Ecto neural progenitor cell (in vitro differentiated cells): ENCODE results near the gene RNF25.

Experiments
- DNase-seq: peaks from one replicate; pipeline ENCODE4 v3.0.0-alpha.2; 2018; ENCODE audit warnings: low spot score

RNF25 gene

GRCh38 chr2:218680061-218680460 is 8.3 kb upstream of the RNF25 start:
- DNase-seq, result no peak

- DNase-seq, result no peak
Measured at GRCh38 chr2:218679119-218679518, 7.3 kb upstream of the RNF25 start.

GRCh38 chr2:218671097-218671653 is 627 bp downstream of the RNF25 start:
- no peak for DNase-seq

GRCh38 chr2:218664653-218665052 is 7.1 kb downstream of the RNF25 start:
- no peak for DNase-seq

- DNase-seq, result no peak
Measured at GRCh38 chr2:218663901-218664300, 7.9 kb downstream of the RNF25 start.

GRCh38 chr2:218662827-218663226 is 9.0 kb downstream of the RNF25 start:
- no peak for DNase-seq

GRCh38 chr2:218662377-218662776 is 9.4 kb downstream of the RNF25 start:
- no peak for DNase-seq

GRCh38 chr2:218659988-218660358 is 11.8 kb downstream of the RNF25 start:
- no peak for DNase-seq

GRCh38 chr2:218659258-218659987 is 12.4 kb downstream of the RNF25 start, which contains the start of the genes BCS1L and ZNF142:
BCS1L (plus strand) TSS chr2:218659683; CDS start chr2:218660988, 1,305 bp downstream.
ZNF142 (minus strand) TSS chr2:218659623; CDS start chr2:218656429, 3,194 bp downstream.
- peak; percentile 93 for DNase-seq

- peak; percentile 64 for DNase-seq
Measured at GRCh38 chr2:218658671-218659257, 13.0 kb downstream of the RNF25 start.

GRCh38 chr2:218655751-218656150 is 16.1 kb downstream of the RNF25 start:
- DNase-seq, result no peak

GRCh38 chr2:218648787-218649100 is 23.1 kb downstream of the RNF25 start:
- DNase-seq, result no peak

- DNase-seq, result peak; percentile 55
Measured at GRCh38 chr2:218648088-218648786, 23.6 kb downstream of the RNF25 start.

- no peak for DNase-seq
Measured at GRCh38 chr2:218645126-218645525, 26.7 kb downstream of the RNF25 start.

GRCh38 chr2:218644721-218645120 is 27.1 kb downstream of the RNF25 start:
- no peak for DNase-seq

- DNase-seq, result no peak
Measured at GRCh38 chr2:218643751-218644310, 28.0 kb downstream of the RNF25 start.

- DNase-seq, result no peak
Measured at GRCh38 chr2:218642786-218643185, 29.0 kb downstream of the RNF25 start.

GRCh38 chr2:218642121-218642656 is 29.6 kb downstream of the RNF25 start:
- DNase-seq, result no peak

GRCh38 chr2:218638372-218638771 is 33.4 kb downstream of the RNF25 start:
- no peak for DNase-seq

GRCh38 chr2:218635719-218636118 is 36.1 kb downstream of the RNF25 start:
- DNase-seq, result no peak

- no peak for DNase-seq
Measured at GRCh38 chr2:218631837-218632236, 40.0 kb downstream of the RNF25 start.

- DNase-seq, result no peak
Measured at GRCh38 chr2:218627939-218628338, 43.9 kb downstream of the RNF25 start.
